Bone marrow (tissue), 2 donors: ENCODE measurements around the gene EYS.

ENCODE experiments used
- DNase-seq, 2 donors: peaks; one replicate each; lab custom pipeline; 2025; lab: John Stamatoyannopoulos, UW

The EYS gene

DNA sequence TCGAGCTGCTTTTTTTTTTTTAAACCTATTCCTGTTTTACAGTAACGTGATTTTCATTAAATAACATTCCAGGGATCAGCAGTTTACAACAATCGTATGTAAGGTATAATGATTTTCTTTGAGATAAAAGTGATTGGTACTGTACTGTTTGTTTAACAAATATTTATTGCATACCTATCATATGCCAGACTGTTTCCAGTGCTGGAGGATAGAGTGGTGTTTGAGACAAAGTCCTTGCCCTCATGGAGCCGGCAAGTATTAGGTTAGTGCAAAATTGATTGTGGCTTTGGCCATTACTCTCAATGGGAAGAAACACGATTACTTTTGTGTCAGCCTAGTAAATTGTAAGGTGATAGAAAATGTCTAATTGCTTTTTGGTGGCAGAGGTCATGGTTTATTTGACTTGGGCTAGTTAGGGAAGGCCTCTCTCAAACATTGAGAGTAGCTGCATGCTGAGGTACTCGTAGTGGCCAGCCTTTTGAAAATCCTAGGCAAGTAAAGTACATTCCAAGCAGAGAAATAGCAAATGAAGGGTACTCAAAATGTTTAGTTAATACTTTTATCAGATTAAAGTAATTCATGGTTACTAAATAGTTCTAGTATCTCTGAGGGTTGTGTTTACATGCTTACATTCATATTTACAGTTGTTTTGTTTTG lies 2035.8 kb downstream of the EYS start:
- DNase-seq = no peak
